ENCODE results near the gene IL2RA. TPM values are rescaled to one million over a fixed set of nuclear protein-coding genes. Genes with fewer than 3 reads are reported as not detected.

IL2RA gene
- polyA plus RNA-seq, 1 donor (not counting 4 experiments of a cell fraction or from before 2014, with no cell fraction given), result not detected

- no peaks in the 10 kb centered on the region for H3K79me2 ChIP-seq (ENCODE audit: control insufficient read depth, insufficient read depth, low read length)
- dilution Hi-C loops (cut with MboI; ENCODE audit: extremely low pct_ligation_motif_present, low sequenced_read_pairs), result no loop called here
- no peaks in the 10 kb centered on the region for H4K20me1 ChIP-seq (ENCODE audit: control insufficient read depth, extremely low read depth, insufficient read depth, low read length)
- H3K4me1 ChIP-seq (ENCODE audit: control insufficient read depth, extremely low read depth, insufficient read depth, low read length), result no peaks in the 10 kb centered on the region
- no peaks in the 10 kb centered on the region for H3K9me3 ChIP-seq (ENCODE audit: control insufficient read depth, low read depth, low read length)
- DNase-seq (ENCODE audit: low read depth, low spot score) (no peak), FAIRE-seq (no peak)
- H3K36me3 ChIP-seq (ENCODE audit: control insufficient read depth in 2 of 2, extremely low read depth in 1 of 2, insufficient read depth in 2 of 2, low read length in 2 of 2), result no peaks in the 10 kb centered on the region
- H3K4me3 ChIP-seq (ENCODE audit: control insufficient read depth in 2 of 3, extremely low read depth in 1 of 3, insufficient read depth in 2 of 3, low read depth in 1 of 3, low read length in 3 of 3), result no peak overlapping the region
- H3K27me3 ChIP-seq (ENCODE audit: control insufficient read depth, extremely low read depth, insufficient read depth, low read length), result peaks cover 12% of the 10 kb centered on the region
- H3K4me2 ChIP-seq (ENCODE audit: control insufficient read depth, extremely low read depth, insufficient read depth, low read depth, low read length), result no peak overlapping the region
- H3K9ac ChIP-seq (ENCODE audit: control insufficient read depth, extremely low read depth, insufficient read depth, low read length), result no peak overlapping the region
- no peak overlapping the region for H3K27ac ChIP-seq (ENCODE audit: control insufficient read depth, insufficient read depth, low read length)
- TF ChIP-seq EZH2 (IDR thresholded peaks at IDR 0.05; ENCODE audit: low read length), result no peak
- TF ChIP-seq, protein P1, sequence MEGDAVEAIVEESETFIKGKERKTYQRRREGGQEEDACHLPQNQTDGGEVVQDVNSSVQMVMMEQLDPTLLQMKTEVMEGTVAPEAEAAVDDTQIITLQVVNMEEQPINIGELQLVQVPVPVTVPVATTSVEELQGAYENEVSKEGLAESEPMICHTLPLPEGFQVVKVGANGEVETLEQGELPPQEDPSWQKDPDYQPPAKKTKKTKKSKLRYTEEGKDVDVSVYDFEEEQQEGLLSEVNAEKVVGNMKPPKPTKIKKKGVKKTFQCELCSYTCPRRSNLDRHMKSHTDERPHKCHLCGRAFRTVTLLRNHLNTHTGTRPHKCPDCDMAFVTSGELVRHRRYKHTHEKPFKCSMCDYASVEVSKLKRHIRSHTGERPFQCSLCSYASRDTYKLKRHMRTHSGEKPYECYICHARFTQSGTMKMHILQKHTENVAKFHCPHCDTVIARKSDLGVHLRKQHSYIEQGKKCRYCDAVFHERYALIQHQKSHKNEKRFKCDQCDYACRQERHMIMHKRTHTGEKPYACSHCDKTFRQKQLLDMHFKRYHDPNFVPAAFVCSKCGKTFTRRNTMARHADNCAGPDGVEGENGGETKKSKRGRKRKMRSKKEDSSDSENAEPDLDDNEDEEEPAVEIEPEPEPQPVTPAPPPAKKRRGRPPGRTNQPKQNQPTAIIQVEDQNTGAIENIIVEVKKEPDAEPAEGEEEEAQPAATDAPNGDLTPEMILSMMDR (optimal IDR thresholded peaks at IDR 0.05 in 1 of 3, IDR thresholded peaks at IDR 0.05 in 1 of 3, conservative IDR thresholded peaks at IDR 0.05 in 1 of 3; ENCODE audit: extremely low read depth in 1 of 3, insufficient read depth in 2 of 3, low read length in 3 of 3), result no peak
- H2AFZ ChIP-seq (ENCODE audit: control insufficient read depth, low read length), result no peak overlapping the region
- no peaks in the 10 kb centered on the region for H3K9me1 ChIP-seq (ENCODE audit: control insufficient read depth, extremely low read depth, insufficient read depth, low read length)
These were observed 3.3 kb downstream of the IL2RA start for GRCh38 chr10:6058682-6059475.

DNA sequence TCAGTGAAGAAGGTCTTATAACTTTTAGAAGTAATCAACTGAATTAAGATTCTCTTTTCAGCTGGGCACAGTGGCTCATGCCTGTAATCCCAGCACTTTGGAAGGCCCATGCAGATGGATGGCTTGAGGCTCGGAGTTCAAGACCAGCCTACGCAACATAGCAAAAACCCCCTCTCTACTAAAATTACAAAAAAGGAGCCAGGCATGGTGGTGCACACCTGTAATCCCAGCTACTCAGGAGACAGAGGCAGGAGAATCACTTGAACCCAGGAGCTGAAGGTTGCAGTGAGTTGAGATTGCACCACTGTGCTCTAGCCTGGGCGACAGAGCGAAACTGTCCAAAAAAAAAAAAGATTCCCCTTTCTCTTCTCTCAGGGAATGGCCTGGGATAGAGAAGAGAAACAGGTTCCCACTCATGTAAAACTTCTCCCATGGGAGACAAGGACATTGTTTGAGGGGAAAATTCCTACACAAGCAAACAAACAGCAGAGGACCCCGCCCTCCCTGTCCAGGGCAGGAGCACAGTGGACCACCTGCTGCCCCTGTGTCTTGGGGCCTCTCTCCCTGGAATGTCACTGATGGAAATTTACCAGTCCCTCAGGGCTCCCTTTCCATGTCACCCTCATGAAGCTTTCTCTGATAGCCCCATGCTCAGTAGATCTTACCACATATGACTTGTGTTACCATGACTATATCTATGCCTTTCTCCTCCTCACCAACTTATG lies 5.6 kb downstream of the IL2RA start:
- Histone ChIP-seq H3K9me3 (ENCODE audit: control insufficient read depth, low read depth, low read length) (no peaks in the 10 kb centered on the region), H3K4me2 (ENCODE audit: control insufficient read depth, extremely low read depth, insufficient read depth, low read depth, low read length) (no peak overlapping the region), H3K4me3 (ENCODE audit: control insufficient read depth in 2 of 3, extremely low read depth in 1 of 3, insufficient read depth in 2 of 3, low read depth in 1 of 3, low read length in 3 of 3) (no peak overlapping the region), H3K9ac (ENCODE audit: control insufficient read depth, extremely low read depth, insufficient read depth, low read length) (no peak overlapping the region), H3K27me3 (ENCODE audit: control insufficient read depth, extremely low read depth, insufficient read depth, low read length) (peaks cover 8% of the 10 kb centered on the region), H4K20me1 (ENCODE audit: control insufficient read depth, extremely low read depth, insufficient read depth, low read length) (no peaks in the 10 kb centered on the region), H2AFZ (ENCODE audit: control insufficient read depth, low read length) (no peak overlapping the region), H3K36me3 (ENCODE audit: control insufficient read depth in 2 of 2, extremely low read depth in 1 of 2, insufficient read depth in 2 of 2, low read length in 2 of 2) (no peaks in the 10 kb centered on the region), H3K9me1 (ENCODE audit: control insufficient read depth, extremely low read depth, insufficient read depth, low read length) (no peaks in the 10 kb centered on the region), H3K27ac (ENCODE audit: control insufficient read depth, insufficient read depth, low read length) (no peak overlapping the region), H3K4me1 (ENCODE audit: control insufficient read depth, extremely low read depth, insufficient read depth, low read length) (no peaks in the 10 kb centered on the region), H3K79me2 (ENCODE audit: control insufficient read depth, insufficient read depth, low read length) (no peaks in the 10 kb centered on the region)
- dilution Hi-C loops (cut with MboI; ENCODE audit: extremely low pct_ligation_motif_present, low sequenced_read_pairs), result no loop called here
- TF ChIP-seq, protein P1 (optimal IDR thresholded peaks at IDR 0.05 in 1 of 3, IDR thresholded peaks at IDR 0.05 in 1 of 3, conservative IDR thresholded peaks at IDR 0.05 in 1 of 3; ENCODE audit: extremely low read depth in 1 of 3, insufficient read depth in 2 of 3, low read length in 3 of 3), result no peak
- no peak for TF ChIP-seq EZH2 (IDR thresholded peaks at IDR 0.05; ENCODE audit: low read length)
- no peak for DNase-seq (ENCODE audit: low read depth, low spot score)
- no peak for FAIRE-seq
